BLaER1 treated with 17β-estradiol and CSF1 and Interleukin-3, amounts not matched to agents 10 nM and 100 nM (cell line): ENCODE measurements around the gene SLC35A4.
"Not testable (repeated sequence)": the region's sequence is repeated elsewhere in the genome, so short reads cannot be mapped to it uniquely, and the experiment has no call there.

Source experiments
- H3K27ac ChIP-seq, 11 experiments: shearing (Covaris generic); formaldehyde crosslinking; 2 replicates each; pipeline ENCODE4 v1.8.1; 2022
- H3K27me3 ChIP-seq, 11 experiments: shearing (Covaris generic); formaldehyde crosslinking; 2 replicates each; pipeline ENCODE4 v1.8.1; 2022
- H3K36me3 ChIP-seq, 11 experiments: shearing (Covaris generic); formaldehyde crosslinking; 2 replicates each; pipeline ENCODE4 v1.8.1; 2022
- H3K4me1 ChIP-seq, 10 experiments: shearing (Covaris generic); formaldehyde crosslinking; 2 replicates each; pipeline ENCODE4 v1.8.1; 2022
- H3K4me2 ChIP-seq, 11 experiments: shearing (Covaris generic); formaldehyde crosslinking; 2 replicates each; pipeline ENCODE4 v1.8.1; 2022
- H3K4me3 ChIP-seq, 10 experiments: shearing (Covaris generic); formaldehyde crosslinking; 2 replicates each; pipeline ENCODE4 v1.8.1; 2022
- H3K9ac ChIP-seq, 11 experiments: shearing (Covaris generic); formaldehyde crosslinking; 2 replicates each; pipeline ENCODE4 v1.8.1; 2022
- H3K9me3 ChIP-seq, 11 experiments: shearing (Covaris generic); formaldehyde crosslinking; replicated peaks in 1 of 11; 2 replicates each; pipeline ENCODE4 v1.8.1; 2022
- H4K20me1 ChIP-seq, 11 experiments: shearing (Covaris generic); formaldehyde crosslinking; 2 replicates each; pipeline ENCODE4 v1.8.1; 2022
- Cebpa-rat ChIP-seq, 11 experiments: shearing (Covaris generic); IDR thresholded peaks; 2 replicates each; pipeline ENCODE4 v1.8.1; 2022

SLC35A4 gene

GRCh38 chr5:140594169-140594568 is 29.5 kb downstream of the SLC35A4 start:
- Histone ChIP-seq H3K9ac (peak overlapping the region in 5 of 11 experiments; percentile 36 to 93 (median 68); a peak in 8 of 22 replicates), H3K27ac (peak overlapping the region in 6 of 11 experiments; percentile 55 to 99 (median 90); a peak in 12 of 22 replicates), H3K27me3 (no peaks in the 10 kb centered on the region), H3K4me2 (peak overlapping the region in 5 of 11 experiments; percentile 83 to 98 (median 92); a peak in 10 of 22 replicates), H3K36me3 (peaks cover 0 to 20% (median 0%) of the 10 kb centered on the region in 11 experiments; a peak in 4 of 22 replicates), H3K4me1 (peaks cover 0 to 94% (median 52%) of the 10 kb centered on the region in 10 experiments; a peak in 15 of 20 replicates), H3K9me3 (peaks cover 0 to 8% (median 0%) of the 10 kb centered on the region in 11 experiments; a peak in 2 of 22 replicates), H3K4me3 (peak overlapping the region in 3 of 10 experiments; percentile 27 to 34 (median 27); a peak in 3 of 20 replicates), H4K20me1 (no peaks in the 10 kb centered on the region)
- no peak for TF ChIP-seq Cebpa-rat (IDR thresholded peaks at IDR 0.05)

GRCh38 chr5:140595538-140596300 is 31.1 kb downstream of the SLC35A4 start:
- H3K9ac ChIP-seq: peak overlapping the region in 6 of 11 experiments; percentile 51 to 96 (median 78); a peak in 13 of 22 replicates
- peak in 2 of 11 experiments; percentile 43 to 63; a peak in 4 of 22 replicates for TF ChIP-seq Cebpa-rat (IDR thresholded peaks at IDR 0.05)
- H4K20me1 ChIP-seq: no peaks in the 10 kb centered on the region

GRCh38 chr5:140596321-140596741 is 31.7 kb downstream of the SLC35A4 start:
- H3K4me1 ChIP-seq: peaks cover 0 to 94% (median 39%) of the 10 kb centered on the region in 10 experiments; a peak in 15 of 20 replicates
- H3K9ac ChIP-seq: peak overlapping the region in 5 of 11 experiments; percentile 73 to 96 (median 78); a peak in 10 of 22 replicates
- peaks cover 0 to 31% (median 0%) of the 10 kb centered on the region in 11 experiments; a peak in 5 of 22 replicates for H3K36me3 ChIP-seq
- peak overlapping the region in 7 of 11 experiments; percentile 55 to 98 (median 90); a peak in 14 of 22 replicates for H3K4me2 ChIP-seq
- H3K27me3 ChIP-seq: no peaks in the 10 kb centered on the region
- peaks cover 0 to 23% (median 0%) of the 10 kb centered on the region in 11 experiments; a peak in 6 of 22 replicates for H3K9me3 ChIP-seq
- no peaks in the 10 kb centered on the region for H4K20me1 ChIP-seq
- TF ChIP-seq Cebpa-rat (IDR thresholded peaks at IDR 0.05): no peak
- H3K4me3 ChIP-seq: peak overlapping the region in 4 of 10 experiments; percentile 21 to 69 (median 58); a peak in 6 of 20 replicates
- peak overlapping the region in 8 of 11 experiments; percentile 44 to 99 (median 89); a peak in 15 of 22 replicates for H3K27ac ChIP-seq

More at GRCh38 chr5:140595538-140596300, 31.1 kb downstream of the SLC35A4 start:
- no peaks in the 10 kb centered on the region for H3K27me3 ChIP-seq
- peaks cover 0 to 94% (median 42%) of the 10 kb centered on the region in 10 experiments; a peak in 15 of 20 replicates for H3K4me1 ChIP-seq
- peak overlapping the region in 8 of 11 experiments; percentile 2 to 98 (median 86); a peak in 15 of 22 replicates for H3K4me2 ChIP-seq
- peak overlapping the region in 9 of 11 experiments; percentile 44 to 99 (median 88); a peak in 18 of 22 replicates for H3K27ac ChIP-seq
- H3K9me3 ChIP-seq: peaks cover 0 to 17% (median 0%) of the 10 kb centered on the region in 11 experiments; a peak in 2 of 22 replicates
- H3K36me3 ChIP-seq: peaks cover 0 to 25% (median 0%) of the 10 kb centered on the region in 11 experiments; a peak in 4 of 22 replicates
- peak overlapping the region in 4 of 10 experiments; percentile 20 to 69 (median 58); a peak in 5 of 20 replicates for H3K4me3 ChIP-seq

GRCh38 chr5:140598836-140599235 is 34.2 kb downstream of the SLC35A4 start:
- peaks cover 0 to 39% (median 0%) of the 10 kb centered on the region in 11 experiments; a peak in 6 of 22 replicates for H3K36me3 ChIP-seq
- no peaks in the 10 kb centered on the region for H4K20me1 ChIP-seq
- H3K4me3 ChIP-seq: peak overlapping the region in 3 of 10 experiments; percentile 56 to 69 (median 61); a peak in 6 of 20 replicates
- no peaks in the 10 kb centered on the region for H3K27me3 ChIP-seq
- no peak for TF ChIP-seq Cebpa-rat (IDR thresholded peaks at IDR 0.05)
- H3K9ac ChIP-seq: peak overlapping the region in 2 of 11 experiments; percentile 93 to 96; a peak in 4 of 22 replicates
- H3K4me1 ChIP-seq: peaks cover 0 to 100% (median 43%) of the 10 kb centered on the region in 10 experiments; a peak in 14 of 20 replicates
- H3K27ac ChIP-seq: peak overlapping the region in 5 of 11 experiments; percentile 30 to 99 (median 91); a peak in 9 of 22 replicates
- peak overlapping the region in 3 of 11 experiments; percentile 90 to 98 (median 92); a peak in 6 of 22 replicates for H3K4me2 ChIP-seq
- peaks cover 0 to 47% (median 3%) of the 10 kb centered on the region in 11 experiments; a peak in 9 of 22 replicates for H3K9me3 ChIP-seq

- Histone ChIP-seq H3K4me2 (peak overlapping the region in 3 of 11 experiments; percentile 33 to 98 (median 92); a peak in 5 of 22 replicates), H3K4me3 (peak overlapping the region in 2 of 10 experiments; percentile 61 to 69; a peak in 3 of 20 replicates), H3K36me3 (peaks cover 0 to 39% (median 0%) of the 10 kb centered on the region in 11 experiments; a peak in 6 of 22 replicates), H3K27ac (peak overlapping the region in 4 of 11 experiments; percentile 9 to 99 (median 92); a peak in 6 of 22 replicates), H4K20me1 (no peaks in the 10 kb centered on the region), H3K9me3 (peaks cover 0 to 53% (median 3%) of the 10 kb centered on the region in 11 experiments; a peak in 9 of 22 replicates), H3K27me3 (no peaks in the 10 kb centered on the region), H3K9ac (peak overlapping the region in 2 of 11 experiments; percentile 45 to 88; a peak in 3 of 22 replicates), H3K4me1 (peaks cover 0 to 100% (median 34%) of the 10 kb centered on the region in 10 experiments; a peak in 14 of 20 replicates)
- no peak for TF ChIP-seq Cebpa-rat (IDR thresholded peaks at IDR 0.05)
Observed at GRCh38 chr5:140600096-140600495, 35.5 kb downstream of the SLC35A4 start.

GRCh38 chr5:140602147-140602546 is 37.5 kb downstream of the SLC35A4 start:
- H3K4me3 ChIP-seq: no peak overlapping the region
- peak overlapping the region in 4 of 11 experiments; percentile 52 to 88 (median 72); a peak in 8 of 22 replicates for H3K9ac ChIP-seq
- peak overlapping the region in 6 of 11 experiments; percentile 49 to 98 (median 60); a peak in 10 of 22 replicates for H3K4me2 ChIP-seq
- no peaks in the 10 kb centered on the region for H3K27me3 ChIP-seq
- peaks cover 0 to 49% (median 0%) of the 10 kb centered on the region in 11 experiments; a peak in 7 of 22 replicates for H3K36me3 ChIP-seq
- no peaks in the 10 kb centered on the region for H4K20me1 ChIP-seq
- peak overlapping the region in 9 of 11 experiments; percentile 33 to 99 (median 73); a peak in 17 of 22 replicates for H3K27ac ChIP-seq
- peaks cover 0 to 71% (median 3%) of the 10 kb centered on the region in 11 experiments; a peak in 9 of 22 replicates for H3K9me3 ChIP-seq
- no peak for TF ChIP-seq Cebpa-rat (IDR thresholded peaks at IDR 0.05)
- peaks cover 0 to 98% (median 19%) of the 10 kb centered on the region in 10 experiments; a peak in 12 of 20 replicates for H3K4me1 ChIP-seq

GRCh38 chr5:140603446-140603698 is 38.7 kb downstream of the SLC35A4 start:
- H4K20me1 ChIP-seq, H3K27me3 ChIP-seq, H3K4me3 ChIP-seq: not testable (repeated sequence)
- H3K4me1 ChIP-seq: peaks cover 0 to 98% (median 29%) of the 10 kb centered on the region in 10 experiments; a peak in 16 of 20 replicates
- peaks cover 0 to 82% (median 8%) of the 10 kb centered on the region in 11 experiments; a peak in 11 of 22 replicates for H3K9me3 ChIP-seq
- peak overlapping the region in 7 of 11 experiments; percentile 5 to 98 (median 58); a peak in 11 of 22 replicates for H3K4me2 ChIP-seq
- H3K27ac ChIP-seq: peak overlapping the region in 9 of 11 experiments; percentile 17 to 99 (median 73); a peak in 13 of 22 replicates
- H3K9ac ChIP-seq: peak overlapping the region in 4 of 11 experiments; percentile 29 to 88 (median 68); a peak in 7 of 22 replicates
- peaks cover 0 to 52% (median 0%) of the 10 kb centered on the region in 11 experiments; a peak in 7 of 22 replicates for H3K36me3 ChIP-seq

GRCh38 chr5:140603734-140604133 is 39.1 kb downstream of the SLC35A4 start:
- Histone ChIP-seq H3K4me3 (no peak overlapping the region), H3K4me2 (peak overlapping the region in 3 of 11 experiments; percentile 58 to 98 (median 92); a peak in 5 of 22 replicates), H3K4me1 (peaks cover 2 to 98% (median 33%) of the 10 kb centered on the region in 10 experiments), H3K9ac (peak overlapping the region in 2 of 11 experiments; percentile 79 to 88; a peak in 2 of 22 replicates), H4K20me1 (no peaks in the 10 kb centered on the region), H3K9me3 (peaks cover 0 to 79% (median 8%) of the 10 kb centered on the region in 11 experiments; a peak in 11 of 22 replicates), H3K36me3 (peaks cover 0 to 49% (median 0%) of the 10 kb centered on the region in 11 experiments; a peak in 7 of 22 replicates), H3K27ac (peak overlapping the region in 7 of 11 experiments; percentile 45 to 99 (median 79); a peak in 13 of 22 replicates), H3K27me3 (no peaks in the 10 kb centered on the region)
- no peak for TF ChIP-seq Cebpa-rat (IDR thresholded peaks at IDR 0.05)
